GM18498 (cell line): ENCODE results near the gene ZMYND19.
"Not testable (repeated sequence)": the region's sequence is repeated elsewhere in the genome, so short reads cannot be mapped to it uniquely, and the experiment has no call there.

ENCODE experiments used
- ATAC-seq: cut with Tn5 transposase; IDR thresholded peaks from one replicate; pipeline ENCODE4 v1.9.1; 2021; ENCODE audit warnings: mild to moderate bottlenecking, moderate library complexity; ENCODE audit not compliant: unreplicated experiment

The ZMYND19 gene

GRCh38 chr9:137614631-137615386 lies 24.5 kb upstream of the ZMYND19 start:
- no peak for ATAC-seq

GRCh38 chr9:137613738-137614523 lies 23.6 kb upstream of the ZMYND19 start:
- ATAC-seq = no peak

GRCh38 chr9:137613259-137613658 lies 22.9 kb upstream of the ZMYND19 start:
- ATAC-seq = no peak

- no peak for ATAC-seq
These were observed 22.4 kb upstream of the ZMYND19 start for GRCh38 chr9:137612741-137613142.

GRCh38 chr9:137611623-137612609 lies 21.6 kb upstream of the ZMYND19 start:
- ATAC-seq = no peak

GRCh38 chr9:137610944-137611343 lies 20.6 kb upstream of the ZMYND19 start:
- no peak for ATAC-seq

GRCh38 chr9:137607141-137607857 lies 17.0 kb upstream of the ZMYND19 start:
- no peak for ATAC-seq

- ATAC-seq = no peak
These were observed 16.4 kb upstream of the ZMYND19 start for GRCh38 chr9:137606734-137607138.

GRCh38 chr9:137606005-137606621 lies 15.8 kb upstream of the ZMYND19 start:
- peak; percentile 20 for ATAC-seq

GRCh38 chr9:137605121-137606004 lies 15.1 kb upstream of the ZMYND19 start, which contains the start of gene ARRDC1:
Gene ARRDC1, plus strand, starts transcription at chr9:137605686. Its CDS starts 32 bp downstream, at chr9:137605718.
- ATAC-seq = peak; percentile 86

GRCh38 chr9:137604345-137605086 lies 14.2 kb upstream of the ZMYND19 start:
- no peak for ATAC-seq

GRCh38 chr9:137603879-137604278 lies 13.6 kb upstream of the ZMYND19 start:
- no peak for ATAC-seq

GRCh38 chr9:137602661-137603060 lies 12.3 kb upstream of the ZMYND19 start:
- no peak for ATAC-seq

- no peak for ATAC-seq
These were observed 8.6 kb upstream of the ZMYND19 start for GRCh38 chr9:137598943-137599342.

- ATAC-seq = not testable (repeated sequence)
These were observed 6.3 kb upstream of the ZMYND19 start for GRCh38 chr9:137596577-137596976.

GRCh38 chr9:137593176-137593575 lies 2.9 kb upstream of the ZMYND19 start:
- ATAC-seq = no peak

GRCh38 chr9:137592767-137593166 lies 2.5 kb upstream of the ZMYND19 start:
- no peak for ATAC-seq

GRCh38 chr9:137590123-137590468 lies 216 bp downstream of the ZMYND19 start:
- ATAC-seq = peak; percentile 17
